Type B pancreatic cell (in vitro differentiated cells): ENCODE data around the gene CHMP2A. TPM values are rescaled to one million over a fixed set of nuclear protein-coding genes. Genes with fewer than 3 reads are reported as not detected.
"Not testable (repeated sequence)": the region's sequence is repeated elsewhere in the genome, so short reads cannot be mapped to it uniquely, and the experiment has no call there.

ENCODE experiments used
- DNase-seq: peaks from one replicate; pipeline ENCODE4 v3.0.0; 2021; ENCODE audit warnings: mixed read lengths; ENCODE audit not compliant: unreplicated experiment; ENCODE audit errors: extremely low spot score
- H3K27ac Mint-ChIP-seq: 2 replicates; pipeline ENCODE4 v1.8.0; 2021; ENCODE audit warnings: mild to moderate bottlenecking, mixed read lengths
- H3K27me3 Mint-ChIP-seq: 2 replicates; pipeline ENCODE4 v1.8.0; 2021; ENCODE audit warnings: mixed read lengths
- H3K36me3 Mint-ChIP-seq: 2 replicates; pipeline ENCODE4 v1.8.0; 2021; ENCODE audit warnings: mixed read lengths
- H3K4me1 Mint-ChIP-seq: one replicate; pipeline ENCODE4 v1.8.0; 2021; ENCODE audit warnings: mixed read lengths; ENCODE audit not compliant: unreplicated experiment
- H3K4me3 Mint-ChIP-seq: 2 replicates; pipeline ENCODE4 v1.8.0; 2021; ENCODE audit warnings: mild to moderate bottlenecking, mixed read lengths
- H3K9me3 Mint-ChIP-seq: 2 replicates; pipeline ENCODE4 v1.8.0; 2021; ENCODE audit warnings: mixed read lengths
- total RNA-seq: library from RNA; stranded (reverse); gene quantifications from 2 replicates; pipeline ENCODE4 v1.2.1, GENCODE V29; 2021; ENCODE audit warnings: low replicate concordance
- TF ChIP-seq, protein P1 (sequence below): fragments of 200-600 bp; sonication (generic); conservative IDR thresholded peaks from 2 replicates; pipeline ENCODE4 v1.5.0; 2021; ENCODE audit warnings: antibody characterized with exemption, mild to moderate bottlenecking

CHMP2A gene
- total RNA-seq, 1 donor from 2014 or later, result 86.5 TPM

DNA sequence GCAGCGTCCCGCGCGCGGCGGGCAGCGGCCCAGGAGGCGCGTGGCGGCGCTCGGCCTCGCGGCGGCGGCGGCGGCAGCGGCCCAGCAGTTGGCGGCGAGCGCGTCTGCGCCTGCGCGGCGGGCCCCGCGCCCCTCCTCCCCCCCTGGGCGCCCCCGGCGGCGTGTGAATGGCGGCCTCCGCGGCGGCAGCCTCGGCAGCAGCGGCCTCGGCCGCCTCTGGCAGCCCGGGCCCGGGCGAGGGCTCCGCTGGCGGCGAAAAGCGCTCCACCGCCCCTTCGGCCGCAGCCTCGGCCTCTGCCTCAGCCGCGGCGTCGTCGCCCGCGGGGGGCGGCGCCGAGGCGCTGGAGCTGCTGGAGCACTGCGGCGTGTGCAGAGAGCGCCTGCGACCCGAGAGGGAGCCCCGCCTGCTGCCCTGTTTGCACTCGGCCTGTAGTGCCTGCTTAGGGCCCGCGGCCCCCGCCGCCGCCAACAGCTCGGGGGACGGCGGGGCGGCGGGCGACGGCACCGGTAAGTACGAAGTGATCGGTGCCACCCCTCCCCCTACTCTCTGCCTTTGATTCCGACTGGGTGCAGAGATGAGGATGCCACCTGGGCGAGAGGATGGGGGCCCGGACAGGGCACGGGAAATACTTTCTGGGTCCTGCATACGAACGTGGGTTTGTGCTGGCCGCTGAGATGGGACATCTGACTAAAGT lies 10.2 kb downstream of the CHMP2A start:
- Mint-ChIP-seq H3K36me3 (peaks cover 19% of the 10 kb centered on the region), H3K27me3 (peaks cover 14% of the 10 kb centered on the region), H3K9me3 (no peaks in the 10 kb centered on the region), H3K4me1 (peaks cover 21% of the 10 kb centered on the region), H3K4me3 (peak overlapping the region; percentile 93), H3K27ac (peak overlapping the region; percentile 99)
- TF ChIP-seq, protein P1, sequence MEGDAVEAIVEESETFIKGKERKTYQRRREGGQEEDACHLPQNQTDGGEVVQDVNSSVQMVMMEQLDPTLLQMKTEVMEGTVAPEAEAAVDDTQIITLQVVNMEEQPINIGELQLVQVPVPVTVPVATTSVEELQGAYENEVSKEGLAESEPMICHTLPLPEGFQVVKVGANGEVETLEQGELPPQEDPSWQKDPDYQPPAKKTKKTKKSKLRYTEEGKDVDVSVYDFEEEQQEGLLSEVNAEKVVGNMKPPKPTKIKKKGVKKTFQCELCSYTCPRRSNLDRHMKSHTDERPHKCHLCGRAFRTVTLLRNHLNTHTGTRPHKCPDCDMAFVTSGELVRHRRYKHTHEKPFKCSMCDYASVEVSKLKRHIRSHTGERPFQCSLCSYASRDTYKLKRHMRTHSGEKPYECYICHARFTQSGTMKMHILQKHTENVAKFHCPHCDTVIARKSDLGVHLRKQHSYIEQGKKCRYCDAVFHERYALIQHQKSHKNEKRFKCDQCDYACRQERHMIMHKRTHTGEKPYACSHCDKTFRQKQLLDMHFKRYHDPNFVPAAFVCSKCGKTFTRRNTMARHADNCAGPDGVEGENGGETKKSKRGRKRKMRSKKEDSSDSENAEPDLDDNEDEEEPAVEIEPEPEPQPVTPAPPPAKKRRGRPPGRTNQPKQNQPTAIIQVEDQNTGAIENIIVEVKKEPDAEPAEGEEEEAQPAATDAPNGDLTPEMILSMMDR, result no peak
- DNase-seq, result no peak

DNA sequence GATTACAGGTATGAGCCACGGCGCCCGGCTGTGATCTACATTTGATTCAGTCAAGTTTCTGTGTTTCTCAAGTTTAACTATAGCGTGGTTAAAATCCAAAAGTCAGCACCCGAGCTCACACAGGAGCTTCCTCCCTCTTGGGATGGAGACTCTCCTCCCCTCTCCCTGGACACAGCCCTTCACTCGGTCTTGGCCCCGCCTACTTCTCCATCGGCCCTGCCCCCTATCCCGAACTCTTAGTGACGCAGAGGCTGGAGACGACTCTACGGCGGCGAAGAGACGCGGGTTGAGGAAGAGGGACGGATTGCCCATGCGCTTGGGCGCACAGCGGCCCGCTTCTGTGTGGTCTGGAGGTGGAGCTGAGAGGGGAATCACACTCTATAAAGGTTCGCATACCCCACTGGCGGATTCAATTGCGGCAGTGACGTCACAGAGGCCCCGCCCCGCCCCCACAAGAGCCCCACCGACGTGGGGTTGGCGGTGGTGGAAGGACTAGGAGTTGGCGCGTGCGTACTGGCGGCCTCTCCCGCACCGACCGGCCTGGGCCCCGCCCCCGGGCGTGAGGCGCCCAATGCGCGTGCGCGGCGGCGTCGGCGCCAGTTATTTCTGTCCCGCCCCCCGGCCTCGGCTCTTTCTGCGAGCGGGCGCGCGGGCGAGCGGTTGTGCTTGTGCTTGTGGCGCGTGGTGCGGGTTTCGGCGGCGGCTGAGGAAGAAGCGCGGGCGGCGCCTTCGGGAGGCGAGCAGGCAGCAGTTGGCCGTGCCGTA lies 10.9 kb downstream of the CHMP2A start, which contains the start of gene TRIM28:
TRIM28 (plus strand) TSS at position 239 of the 765 bp plus-strand sequence. CDS start 694 bp downstream, outside the sequence.
- peak; percentile 100 for DNase-seq

DNA sequence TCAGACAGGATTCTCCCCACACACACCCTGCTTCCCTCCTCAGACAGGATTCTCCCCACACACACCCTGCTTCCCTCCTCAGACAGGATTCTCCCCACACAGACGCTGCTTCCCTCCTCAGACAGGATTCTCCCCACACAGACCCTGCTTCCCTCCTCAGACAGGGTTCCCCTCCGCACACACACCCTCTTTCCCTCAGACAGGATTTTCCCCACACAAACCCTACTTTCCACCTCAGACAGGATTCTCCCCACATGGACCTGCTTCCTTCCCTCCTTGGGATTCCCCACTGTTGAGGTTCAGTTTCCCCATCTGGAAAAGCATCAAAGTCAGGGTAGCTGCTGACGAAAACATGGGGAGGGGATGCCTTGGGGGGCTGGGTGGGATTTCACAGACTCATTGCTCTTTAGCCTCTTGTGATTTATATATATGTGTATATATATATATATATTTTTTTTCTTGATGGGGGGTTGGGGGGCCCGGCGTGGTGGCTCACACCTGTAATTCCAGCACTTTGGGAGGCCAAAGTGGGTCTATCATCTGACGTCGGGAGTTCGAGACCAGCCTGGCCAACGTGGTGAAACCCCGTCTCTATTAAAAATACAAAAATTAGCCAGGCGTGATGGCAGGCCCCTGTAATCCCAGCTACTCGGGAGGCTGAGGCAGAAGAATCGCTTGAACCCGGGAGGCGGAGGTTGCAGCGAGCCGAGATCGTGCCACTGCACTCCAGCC lies 12.1 kb downstream of the CHMP2A start:
- H3K9me3 Mint-ChIP-seq, H3K4me3 Mint-ChIP-seq, DNase-seq: not testable (repeated sequence)
- Mint-ChIP-seq H3K4me1 (peaks cover 25% of the 10 kb centered on the region), H3K27ac (peak overlapping the region; percentile 72), H3K27me3 (peaks cover 21% of the 10 kb centered on the region), H3K36me3 (peaks cover 15% of the 10 kb centered on the region)

More for the DNA sequence above, 10.9 kb downstream of the CHMP2A start, which contains the start of gene TRIM28:
- Mint-ChIP-seq H3K36me3 (peaks cover 19% of the 10 kb centered on the region), H3K27ac (peak within 1 kb of the TSS; percentile 99), H3K4me1 (peaks cover 21% of the 10 kb centered on the region), H3K27me3 (peaks cover 18% of the 10 kb centered on the region), H3K9me3 (no peaks in the 10 kb centered on the region), H3K4me3 (peak within 1 kb of the TSS; percentile 93)
- TF ChIP-seq, protein P1, result no peak

DNA sequence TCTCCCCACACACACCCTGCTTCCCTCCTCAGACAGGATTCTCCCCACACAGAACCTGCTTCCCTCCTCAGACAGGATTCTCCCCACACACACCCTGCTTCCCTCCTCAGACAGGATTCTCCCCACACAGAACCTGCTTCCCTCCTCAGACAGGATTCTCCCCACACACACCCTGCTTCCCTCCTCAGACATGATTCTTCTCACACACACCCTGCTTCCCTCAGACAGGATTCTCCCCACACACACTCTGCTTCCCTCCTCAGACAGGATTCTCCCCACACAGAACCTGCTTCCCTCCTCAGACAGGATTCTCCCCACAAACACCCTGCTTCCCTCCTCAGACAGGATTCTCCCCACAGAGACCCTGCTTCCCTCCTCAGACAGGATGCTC lies 15.7 kb downstream of the CHMP2A start:
- Mint-ChIP-seq H3K4me3 (peak overlapping the region; percentile 80), H3K27me3 (peaks cover 21% of the 10 kb centered on the region), H3K4me1 (peaks cover 11% of the 10 kb centered on the region), H3K27ac (peak overlapping the region; percentile 67)
- DNase-seq, H3K36me3 Mint-ChIP-seq, H3K9me3 Mint-ChIP-seq: not testable (repeated sequence)

DNA sequence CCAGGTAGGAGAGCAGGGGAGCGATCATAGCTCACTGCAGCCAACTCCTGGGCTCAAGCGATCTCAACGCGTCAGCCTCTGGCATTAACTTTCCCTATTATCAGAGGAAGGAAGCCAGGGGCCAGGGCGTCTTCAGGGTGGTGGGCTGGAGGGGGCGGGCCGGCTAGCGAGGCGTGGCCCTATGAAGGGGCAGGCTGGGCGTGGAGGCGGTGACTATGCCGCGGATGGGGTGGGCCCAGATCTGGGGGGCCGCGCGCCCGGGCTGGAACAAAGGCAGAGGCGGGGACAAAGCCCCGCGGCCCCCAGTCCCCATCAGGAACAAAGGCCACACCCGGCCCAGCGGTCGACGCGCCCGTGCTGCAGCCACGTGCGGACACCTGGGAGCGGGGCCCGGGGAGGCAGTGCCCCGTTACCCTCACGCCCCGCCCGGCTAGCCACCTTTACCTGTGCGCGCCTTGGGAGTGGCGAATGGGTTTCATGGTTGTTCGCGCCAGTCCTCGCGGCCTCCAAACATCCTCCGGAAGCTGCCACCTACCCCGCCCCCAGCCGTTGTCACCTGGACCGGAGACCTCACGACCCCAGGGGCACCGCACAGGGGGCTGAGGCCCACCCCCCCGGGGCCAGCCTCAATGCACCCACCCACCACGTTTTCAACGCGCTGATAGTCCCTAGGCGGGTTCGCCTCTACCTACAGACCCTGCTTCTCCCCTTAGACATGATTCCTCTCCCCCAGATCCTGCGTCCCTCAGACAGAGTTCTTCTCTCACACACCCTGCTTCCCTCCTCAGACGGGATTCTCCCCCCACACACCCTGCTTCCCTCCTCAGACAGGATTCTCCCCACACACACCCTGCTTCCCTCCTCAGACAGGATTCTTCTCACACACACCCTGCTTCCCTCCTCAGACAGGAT lies 16.4 kb downstream of the CHMP2A start:
- Mint-ChIP-seq H3K9me3 (no peaks in the 10 kb centered on the region), H3K36me3 (no peaks in the 10 kb centered on the region), H3K27me3 (peaks cover 16% of the 10 kb centered on the region), H3K4me1 (peaks cover 6% of the 10 kb centered on the region), H3K4me3 (peak overlapping the region; percentile 83), H3K27ac (peak overlapping the region; percentile 79)
- TF ChIP-seq, protein P1, result no peak
- peak; percentile 89 for DNase-seq
